Measurements from ENCODE around the gene MYRF.

MYRF gene

GRCh38 chr11:61739413-61739812 is 13.0 kb upstream of the MYRF start:
- no peak for DNase-seq (ENCODE audit: low spot score)

GRCh38 chr11:61739966-61740365 is 12.5 kb upstream of the MYRF start:
- DNase-seq (ENCODE audit: low spot score) = no peak

GRCh38 chr11:61742391-61742790 is 10.0 kb upstream of the MYRF start:
- DNase-seq (ENCODE audit: low spot score) = no peak

GRCh38 chr11:61743486-61744095 is 8.8 kb upstream of the MYRF start:
- no peak for DNase-seq (ENCODE audit: low spot score)

- no peak for DNase-seq (ENCODE audit: low spot score)
Observed at GRCh38 chr11:61744181-61744580, 8.3 kb upstream of the MYRF start.

- no peak for DNase-seq (ENCODE audit: low spot score)
Observed at GRCh38 chr11:61744609-61745156, 7.8 kb upstream of the MYRF start.

GRCh38 chr11:61745781-61746441 is 6.5 kb upstream of the MYRF start:
- no peak for DNase-seq (ENCODE audit: low spot score)

- DNase-seq (ENCODE audit: low spot score) = no peak
Observed at GRCh38 chr11:61746442-61747191, 5.8 kb upstream of the MYRF start.

GRCh38 chr11:61747192-61747966 is 5.1 kb upstream of the MYRF start:
- peak; percentile 67 for DNase-seq (ENCODE audit: low spot score)

GRCh38 chr11:61747967-61748285 is 4.5 kb upstream of the MYRF start:
- no peak for DNase-seq (ENCODE audit: low spot score)

GRCh38 chr11:61749591-61750217 is 2.7 kb upstream of the MYRF start:
- no peak for DNase-seq (ENCODE audit: low spot score)

- no peak for DNase-seq (ENCODE audit: low spot score)
Observed at GRCh38 chr11:61750631-61751273, 1.7 kb upstream of the MYRF start.

- DNase-seq (ENCODE audit: low spot score) = no peak
Observed at GRCh38 chr11:61751384-61751783, 1.1 kb upstream of the MYRF start.

GRCh38 chr11:61752925-61753521 is 587 bp downstream of the MYRF start:
- no peak for DNase-seq (ENCODE audit: low spot score)

GRCh38 chr11:61753672-61754071 is 1.2 kb downstream of the MYRF start:
- no peak for DNase-seq (ENCODE audit: low spot score)

GRCh38 chr11:61754534-61755482 is 2.4 kb downstream of the MYRF start:
- DNase-seq (ENCODE audit: low spot score) = no peak

- no peak for DNase-seq (ENCODE audit: low spot score)
Observed at GRCh38 chr11:61756147-61756451, 3.7 kb downstream of the MYRF start.

GRCh38 chr11:61756452-61757212 is 4.2 kb downstream of the MYRF start:
- DNase-seq (ENCODE audit: low spot score) = peak; percentile 94

- no peak for DNase-seq (ENCODE audit: low spot score)
Observed at GRCh38 chr11:61757213-61757862, 4.9 kb downstream of the MYRF start.
